ENCODE results near the gene PTTG1IP. TPM values are rescaled to one million over a fixed set of nuclear protein-coding genes. Genes with fewer than 3 reads are reported as not detected.

PTTG1IP gene
- polyA plus RNA-seq, 1 experiment, result 249 TPM

DNA sequence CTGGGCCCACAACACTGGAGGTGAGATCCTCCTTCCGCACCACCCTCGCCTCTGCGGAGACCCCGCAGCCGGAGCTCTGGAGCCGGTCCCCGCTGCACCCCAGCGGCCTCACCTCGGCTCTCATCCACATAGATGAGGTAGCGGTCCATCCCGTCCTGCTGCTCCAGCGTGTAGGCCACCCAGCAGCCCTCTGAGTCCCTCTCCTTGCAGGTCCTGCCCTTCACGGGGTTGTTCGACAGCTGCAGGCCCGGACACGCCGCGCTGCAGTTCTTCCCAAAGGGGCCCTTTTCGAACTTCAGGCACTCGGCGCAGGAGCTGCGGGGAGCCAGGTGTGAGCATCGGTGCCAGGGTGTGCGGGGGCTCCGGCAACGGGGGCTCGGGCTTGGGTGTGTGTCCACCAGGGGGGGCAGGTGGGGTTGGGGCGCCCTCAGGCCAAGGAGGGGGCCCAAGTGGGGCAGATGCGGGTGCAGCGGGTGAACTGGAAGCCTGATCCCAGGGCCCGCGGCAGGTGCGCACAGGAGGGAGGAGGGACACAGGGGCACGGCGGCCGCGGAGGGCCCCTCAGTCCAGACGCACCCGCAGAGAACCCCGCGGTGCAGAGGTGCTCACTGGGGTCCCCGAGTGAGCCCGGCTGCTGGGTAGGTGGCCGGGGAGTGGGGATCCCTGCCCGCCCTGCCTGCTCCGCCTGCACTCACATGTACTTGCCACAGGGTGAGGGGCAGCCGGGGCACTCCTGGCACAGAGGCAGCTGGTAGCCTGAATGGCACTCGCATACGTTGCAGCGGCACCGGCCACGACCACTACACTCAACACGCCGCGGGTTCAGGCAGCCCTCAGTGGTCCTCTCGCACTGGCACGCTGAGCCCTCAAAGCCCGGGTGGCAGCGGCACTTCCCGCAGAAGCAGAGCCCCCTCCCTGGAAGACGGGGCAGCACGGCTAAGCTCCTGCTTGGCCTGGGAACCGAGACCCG is 15.4 kb upstream of the PTTG1IP start:
- ChIA-PET POLR2A (no interaction called here), CTCF (no interaction called here)
- no peak for DNase-seq (ENCODE audit: low read depth, low spot score)
- H3K9me3 ChIP-seq (ENCODE audit: control insufficient read depth, insufficient read depth, low read length), result peaks cover 31% of the 10 kb centered on the region
- H3K27ac ChIP-seq (ENCODE audit: low read depth, low read length), result no peak overlapping the region
- TF ChIP-seq, protein P1, sequence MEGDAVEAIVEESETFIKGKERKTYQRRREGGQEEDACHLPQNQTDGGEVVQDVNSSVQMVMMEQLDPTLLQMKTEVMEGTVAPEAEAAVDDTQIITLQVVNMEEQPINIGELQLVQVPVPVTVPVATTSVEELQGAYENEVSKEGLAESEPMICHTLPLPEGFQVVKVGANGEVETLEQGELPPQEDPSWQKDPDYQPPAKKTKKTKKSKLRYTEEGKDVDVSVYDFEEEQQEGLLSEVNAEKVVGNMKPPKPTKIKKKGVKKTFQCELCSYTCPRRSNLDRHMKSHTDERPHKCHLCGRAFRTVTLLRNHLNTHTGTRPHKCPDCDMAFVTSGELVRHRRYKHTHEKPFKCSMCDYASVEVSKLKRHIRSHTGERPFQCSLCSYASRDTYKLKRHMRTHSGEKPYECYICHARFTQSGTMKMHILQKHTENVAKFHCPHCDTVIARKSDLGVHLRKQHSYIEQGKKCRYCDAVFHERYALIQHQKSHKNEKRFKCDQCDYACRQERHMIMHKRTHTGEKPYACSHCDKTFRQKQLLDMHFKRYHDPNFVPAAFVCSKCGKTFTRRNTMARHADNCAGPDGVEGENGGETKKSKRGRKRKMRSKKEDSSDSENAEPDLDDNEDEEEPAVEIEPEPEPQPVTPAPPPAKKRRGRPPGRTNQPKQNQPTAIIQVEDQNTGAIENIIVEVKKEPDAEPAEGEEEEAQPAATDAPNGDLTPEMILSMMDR (IDR thresholded peaks at IDR 0.05; ENCODE audit: low read depth, low read length), result no peak
- no peak overlapping the region for H3K4me3 ChIP-seq (ENCODE audit: low read depth, low read length)
- peaks cover 38% of the 10 kb centered on the region for H3K27me3 ChIP-seq (ENCODE audit: control insufficient read depth, insufficient read depth, low read length)

DNA sequence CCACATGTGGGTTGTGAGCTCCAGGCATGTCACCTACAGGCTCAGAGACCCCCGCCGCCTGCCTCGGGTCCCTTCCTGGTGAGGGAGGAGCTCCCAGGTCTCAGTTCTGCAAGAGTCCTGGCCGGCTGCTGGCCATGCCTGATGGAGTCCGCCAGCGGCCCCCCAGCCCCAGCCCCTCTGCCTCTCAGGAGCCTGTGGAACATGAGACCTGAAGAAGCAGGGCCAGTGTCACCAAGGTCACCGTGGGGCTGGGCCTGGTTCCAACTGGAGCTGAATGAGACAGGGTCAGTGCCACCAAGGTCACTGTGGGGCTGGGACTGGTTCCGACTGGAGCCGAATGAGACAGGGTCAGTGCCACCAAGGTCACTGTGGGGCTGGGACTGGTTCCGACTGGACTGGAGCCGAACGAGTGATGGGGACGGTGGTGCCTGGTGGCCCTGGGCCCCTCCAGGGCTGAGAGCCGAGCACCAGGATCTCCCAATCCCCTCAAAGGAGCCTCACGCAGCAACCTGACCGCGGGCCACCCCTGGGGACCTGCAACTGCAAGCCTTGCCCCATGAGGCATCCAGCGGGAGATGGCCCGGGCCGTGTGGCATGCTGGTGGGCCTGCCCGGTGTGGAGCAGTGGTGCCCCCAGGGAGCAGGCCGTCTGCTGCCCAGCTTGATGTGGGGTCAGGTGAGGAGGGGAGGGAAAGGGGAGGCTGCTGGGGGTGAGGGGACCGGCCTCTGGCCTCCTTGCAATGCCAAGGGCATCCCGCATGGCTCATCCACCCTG is 14.5 kb upstream of the PTTG1IP start:
- DNase-seq (ENCODE audit: low read depth, low spot score), result no peak
- Histone ChIP-seq H3K4me3 (ENCODE audit: low read depth, low read length) (no peak overlapping the region), H3K27ac (ENCODE audit: low read depth, low read length) (no peak overlapping the region), H3K27me3 (ENCODE audit: control insufficient read depth, insufficient read depth, low read length) (peaks cover 30% of the 10 kb centered on the region), H3K9me3 (ENCODE audit: control insufficient read depth, insufficient read depth, low read length) (peaks cover 31% of the 10 kb centered on the region)
- CTCF ChIA-PET, result no interaction called here
- TF ChIP-seq, protein P1 (IDR thresholded peaks at IDR 0.05; ENCODE audit: low read depth, low read length), result no peak
- POLR2A ChIA-PET, result no interaction called here

DNA sequence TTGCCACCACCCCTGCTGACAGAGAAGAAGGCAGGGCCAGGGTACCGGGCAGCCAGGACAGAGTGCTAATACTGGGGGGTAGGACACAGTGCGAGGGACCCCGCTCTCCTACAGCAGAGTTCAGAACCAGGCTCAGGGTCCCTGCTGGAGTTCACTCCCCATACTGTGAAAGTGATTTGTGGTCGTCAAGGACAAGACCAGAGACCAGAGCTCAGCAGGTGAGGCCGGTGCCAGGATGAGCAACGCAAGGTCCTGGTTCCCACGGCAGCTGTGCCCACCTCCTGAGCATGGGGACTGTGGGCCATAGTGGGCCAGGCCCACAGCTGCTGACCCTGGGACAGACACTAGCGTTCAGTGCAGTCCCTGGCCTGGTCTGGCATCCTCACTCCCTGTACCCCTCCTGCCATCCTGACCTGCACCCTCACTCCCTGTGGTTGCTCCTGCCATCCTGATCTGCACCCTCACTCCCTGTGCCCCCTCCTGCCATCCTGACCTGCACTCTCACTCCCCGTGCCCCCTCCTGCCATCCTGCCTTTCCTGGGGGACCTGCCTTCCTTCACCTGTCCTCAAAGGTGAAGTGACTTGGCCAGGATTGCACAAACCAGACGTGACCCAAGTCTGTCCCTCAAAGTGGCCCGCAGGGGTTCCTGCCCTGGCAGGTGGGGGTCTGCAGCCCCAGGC is 13.8 kb upstream of the PTTG1IP start:
- Histone ChIP-seq H3K9me3 (ENCODE audit: control insufficient read depth, insufficient read depth, low read length) (peaks cover 31% of the 10 kb centered on the region), H3K4me3 (ENCODE audit: low read depth, low read length) (no peak overlapping the region), H3K27me3 (ENCODE audit: control insufficient read depth, insufficient read depth, low read length) (peaks cover 27% of the 10 kb centered on the region), H3K27ac (ENCODE audit: low read depth, low read length) (no peak overlapping the region)
- DNase-seq (ENCODE audit: low read depth, low spot score), result no peak
- POLR2A ChIA-PET, result no interaction called here
- TF ChIP-seq, protein P1 (IDR thresholded peaks at IDR 0.05; ENCODE audit: low read depth, low read length), result no peak
- CTCF ChIA-PET, result no interaction called here

- POLR2A ChIA-PET, result no interaction called here
- CTCF ChIA-PET, result interaction anchor here (0.6 kb wide), 1 partner anchor 40 kb away, joined by 3 read pairs; no protein-coding TSS in a partner anchor
- H3K27ac ChIP-seq (ENCODE audit: low read depth, low read length), result no peak overlapping the region
- TF ChIP-seq, protein P1 (IDR thresholded peaks at IDR 0.05; ENCODE audit: low read depth, low read length), result no peak
- H3K9me3 ChIP-seq (ENCODE audit: control insufficient read depth, insufficient read depth, low read length), result peaks cover 31% of the 10 kb centered on the region
- H3K27me3 ChIP-seq (ENCODE audit: control insufficient read depth, insufficient read depth, low read length), result peaks cover 19% of the 10 kb centered on the region
- no peak for DNase-seq (ENCODE audit: low read depth, low spot score)
- H3K4me3 ChIP-seq (ENCODE audit: low read depth, low read length), result no peak overlapping the region
Measured at GRCh38 chr21:44886113-44887075, 12.9 kb upstream of the PTTG1IP start.

Data from AG04450 (cell line).